Fibroblast of lung (primary cell): ENCODE measurements around the gene TMEM178B.

ENCODE experiments used
- EZH2 ChIP-seq: IDR thresholded peaks from 2 replicates; pipeline ENCODE4 v1.5.1; 2012; ENCODE audit warnings: low read length, control low read depth, mild to moderate bottlenecking; ENCODE audit errors: missing control alignments
- TF ChIP-seq, protein P1 (sequence below), 2 donors: IDR thresholded peaks in 1 of 2; conservative IDR thresholded peaks in 1 of 2; 1 replicate in 1 of 2; 2 replicates in 1 of 2; pipeline ENCODE4 v1.5.1; 2011 to 2012; ENCODE audit warnings: low read length in 2 of 2, control low read depth in 1 of 2, inconsistent platforms in 1 of 2, low read depth in 1 of 2, mild to moderate bottlenecking in 1 of 2

DNA sequence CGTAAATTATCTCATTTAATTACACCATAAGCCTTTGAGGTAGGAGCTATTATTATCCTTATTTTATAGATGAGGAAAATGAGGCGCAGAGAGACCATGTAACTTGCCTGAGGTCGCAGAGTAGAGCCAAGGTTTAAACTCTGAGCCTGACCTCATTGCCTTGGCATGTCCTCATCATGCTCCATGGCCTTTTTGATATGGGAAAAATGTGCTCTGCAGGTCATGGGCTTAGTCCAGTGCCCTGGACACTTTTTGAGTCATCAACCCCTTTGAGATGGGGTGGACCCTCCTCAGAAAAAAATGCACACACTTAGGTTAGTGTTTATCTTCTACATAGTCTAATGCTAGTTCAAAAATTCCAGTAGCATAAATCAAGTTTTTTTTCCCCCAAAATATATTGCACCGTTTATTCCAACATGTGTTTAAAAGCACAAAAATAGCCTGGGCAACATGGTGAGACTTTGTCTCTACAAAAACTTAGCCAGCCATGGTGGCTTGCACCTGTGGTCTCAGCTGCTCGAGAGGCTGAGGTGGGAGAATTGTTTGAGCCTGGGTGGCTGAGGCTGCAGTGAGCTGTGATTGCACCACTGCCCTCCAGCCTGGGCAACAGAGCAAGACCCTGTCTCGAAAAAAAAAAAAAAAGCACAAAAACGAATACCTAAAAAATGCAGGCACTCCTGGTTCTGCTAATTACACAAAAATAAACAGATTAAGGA is 28.6 kb upstream of the TMEM178B start:
- TF ChIP-seq, protein P1, sequence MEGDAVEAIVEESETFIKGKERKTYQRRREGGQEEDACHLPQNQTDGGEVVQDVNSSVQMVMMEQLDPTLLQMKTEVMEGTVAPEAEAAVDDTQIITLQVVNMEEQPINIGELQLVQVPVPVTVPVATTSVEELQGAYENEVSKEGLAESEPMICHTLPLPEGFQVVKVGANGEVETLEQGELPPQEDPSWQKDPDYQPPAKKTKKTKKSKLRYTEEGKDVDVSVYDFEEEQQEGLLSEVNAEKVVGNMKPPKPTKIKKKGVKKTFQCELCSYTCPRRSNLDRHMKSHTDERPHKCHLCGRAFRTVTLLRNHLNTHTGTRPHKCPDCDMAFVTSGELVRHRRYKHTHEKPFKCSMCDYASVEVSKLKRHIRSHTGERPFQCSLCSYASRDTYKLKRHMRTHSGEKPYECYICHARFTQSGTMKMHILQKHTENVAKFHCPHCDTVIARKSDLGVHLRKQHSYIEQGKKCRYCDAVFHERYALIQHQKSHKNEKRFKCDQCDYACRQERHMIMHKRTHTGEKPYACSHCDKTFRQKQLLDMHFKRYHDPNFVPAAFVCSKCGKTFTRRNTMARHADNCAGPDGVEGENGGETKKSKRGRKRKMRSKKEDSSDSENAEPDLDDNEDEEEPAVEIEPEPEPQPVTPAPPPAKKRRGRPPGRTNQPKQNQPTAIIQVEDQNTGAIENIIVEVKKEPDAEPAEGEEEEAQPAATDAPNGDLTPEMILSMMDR (conservative IDR thresholded peaks at IDR 0.05 in 1 of 2, IDR thresholded peaks at IDR 0.05 in 1 of 2; ENCODE audit: low read depth in 1 of 2, low read length in 2 of 2), result no peak
- TF ChIP-seq EZH2, result no peak
